ENCODE measurements around the gene PON2. TPM values are rescaled to one million over a fixed set of nuclear protein-coding genes. Genes with fewer than 3 reads are reported as not detected.

Gene PON2
- total and polyA plus RNA-seq, 2 experiments from 2014 or later, result 39.4 to 42.4 TPM

DNA sequence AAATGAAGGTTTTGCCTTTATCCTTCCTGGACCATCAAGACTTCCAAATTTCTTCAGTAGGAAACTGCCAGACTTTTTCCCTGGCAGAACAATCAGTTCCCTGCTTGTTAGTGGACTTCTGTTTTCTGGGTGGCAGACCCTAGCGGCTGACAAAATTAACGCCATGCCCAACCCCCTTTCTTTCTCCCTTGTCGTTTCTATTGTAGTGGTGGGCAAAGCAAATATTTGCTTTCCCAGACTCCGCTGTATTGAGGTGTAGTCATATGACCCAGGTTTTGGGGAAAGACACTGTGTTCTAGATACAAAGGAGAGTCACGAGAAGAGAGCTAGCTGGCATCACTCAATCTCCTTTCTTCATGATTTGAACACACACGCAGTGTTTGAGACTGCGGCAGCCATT lies 7.7 kb downstream of the PON2 start (continued):
- TF ChIP-seq, protein P1, sequence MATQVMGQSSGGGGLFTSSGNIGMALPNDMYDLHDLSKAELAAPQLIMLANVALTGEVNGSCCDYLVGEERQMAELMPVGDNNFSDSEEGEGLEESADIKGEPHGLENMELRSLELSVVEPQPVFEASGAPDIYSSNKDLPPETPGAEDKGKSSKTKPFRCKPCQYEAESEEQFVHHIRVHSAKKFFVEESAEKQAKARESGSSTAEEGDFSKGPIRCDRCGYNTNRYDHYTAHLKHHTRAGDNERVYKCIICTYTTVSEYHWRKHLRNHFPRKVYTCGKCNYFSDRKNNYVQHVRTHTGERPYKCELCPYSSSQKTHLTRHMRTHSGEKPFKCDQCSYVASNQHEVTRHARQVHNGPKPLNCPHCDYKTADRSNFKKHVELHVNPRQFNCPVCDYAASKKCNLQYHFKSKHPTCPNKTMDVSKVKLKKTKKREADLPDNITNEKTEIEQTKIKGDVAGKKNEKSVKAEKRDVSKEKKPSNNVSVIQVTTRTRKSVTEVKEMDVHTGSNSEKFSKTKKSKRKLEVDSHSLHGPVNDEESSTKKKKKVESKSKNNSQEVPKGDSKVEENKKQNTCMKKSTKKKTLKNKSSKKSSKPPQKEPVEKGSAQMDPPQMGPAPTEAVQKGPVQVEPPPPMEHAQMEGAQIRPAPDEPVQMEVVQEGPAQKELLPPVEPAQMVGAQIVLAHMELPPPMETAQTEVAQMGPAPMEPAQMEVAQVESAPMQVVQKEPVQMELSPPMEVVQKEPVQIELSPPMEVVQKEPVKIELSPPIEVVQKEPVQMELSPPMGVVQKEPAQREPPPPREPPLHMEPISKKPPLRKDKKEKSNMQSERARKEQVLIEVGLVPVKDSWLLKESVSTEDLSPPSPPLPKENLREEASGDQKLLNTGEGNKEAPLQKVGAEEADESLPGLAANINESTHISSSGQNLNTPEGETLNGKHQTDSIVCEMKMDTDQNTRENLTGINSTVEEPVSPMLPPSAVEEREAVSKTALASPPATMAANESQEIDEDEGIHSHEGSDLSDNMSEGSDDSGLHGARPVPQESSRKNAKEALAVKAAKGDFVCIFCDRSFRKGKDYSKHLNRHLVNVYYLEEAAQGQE (IDR thresholded peaks at IDR 0.05; ENCODE audit: unreplicated experiment), result no peak
- TF ChIP-seq, protein P2, sequence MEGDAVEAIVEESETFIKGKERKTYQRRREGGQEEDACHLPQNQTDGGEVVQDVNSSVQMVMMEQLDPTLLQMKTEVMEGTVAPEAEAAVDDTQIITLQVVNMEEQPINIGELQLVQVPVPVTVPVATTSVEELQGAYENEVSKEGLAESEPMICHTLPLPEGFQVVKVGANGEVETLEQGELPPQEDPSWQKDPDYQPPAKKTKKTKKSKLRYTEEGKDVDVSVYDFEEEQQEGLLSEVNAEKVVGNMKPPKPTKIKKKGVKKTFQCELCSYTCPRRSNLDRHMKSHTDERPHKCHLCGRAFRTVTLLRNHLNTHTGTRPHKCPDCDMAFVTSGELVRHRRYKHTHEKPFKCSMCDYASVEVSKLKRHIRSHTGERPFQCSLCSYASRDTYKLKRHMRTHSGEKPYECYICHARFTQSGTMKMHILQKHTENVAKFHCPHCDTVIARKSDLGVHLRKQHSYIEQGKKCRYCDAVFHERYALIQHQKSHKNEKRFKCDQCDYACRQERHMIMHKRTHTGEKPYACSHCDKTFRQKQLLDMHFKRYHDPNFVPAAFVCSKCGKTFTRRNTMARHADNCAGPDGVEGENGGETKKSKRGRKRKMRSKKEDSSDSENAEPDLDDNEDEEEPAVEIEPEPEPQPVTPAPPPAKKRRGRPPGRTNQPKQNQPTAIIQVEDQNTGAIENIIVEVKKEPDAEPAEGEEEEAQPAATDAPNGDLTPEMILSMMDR (conservative IDR thresholded peaks at IDR 0.05; ENCODE audit: low read depth in 2 of 2), result peak in 1 of 2 experiments; percentile 11; a peak in 1 of 4 replicates

DNA sequence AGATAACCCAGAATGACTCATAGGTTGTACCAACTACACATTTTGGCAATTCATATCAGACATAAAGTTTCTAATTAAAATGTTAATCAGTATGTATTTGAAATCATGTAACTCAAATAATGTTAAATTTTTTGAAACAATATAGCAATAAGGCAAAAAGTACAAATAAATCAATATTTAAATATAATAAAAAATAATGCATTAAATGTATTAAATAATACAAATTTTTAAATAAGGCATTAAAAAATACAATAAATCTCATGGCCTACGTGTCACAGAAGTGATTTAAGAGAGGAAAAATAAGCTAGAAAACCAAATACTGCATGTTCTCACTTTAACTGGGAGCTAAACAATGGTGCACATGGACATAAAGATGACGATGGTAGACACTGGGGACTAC lies 9.1 kb downstream of the PON2 start:
- H3K4me3 ChIP-seq, result no peak overlapping the region
- H3K4me3 Mint-ChIP-seq, result no peak overlapping the region
- H3K36me3 ChIP-seq (ENCODE audit: insufficient read depth), result no peaks in the 10 kb centered on the region; the same call in 1 of the 2 replicates
- peaks cover 35% of the 10 kb centered on the region for H3K4me1 Mint-ChIP-seq
- no peaks in the 10 kb centered on the region for H3F3A ChIP-seq (replicated peaks; ENCODE audit: low read depth)
- H3K79me2 ChIP-seq (replicated peaks; ENCODE audit: insufficient read depth), result 0 out of 2 replicates have a peak, but pooled peaks cover 20% of the 10 kb centered on the region
- peaks cover 40% of the 10 kb centered on the region for H3K4me1 ChIP-seq (ENCODE audit: insufficient read depth)
- H3K9me2 ChIP-seq (ENCODE audit: insufficient read depth), result no peaks in the 10 kb centered on the region
- H2AFZ ChIP-seq, result no peak overlapping the region
- 0 out of 2 replicates have a peak, but pooled peaks cover 4% of the 10 kb centered on the region for H4K20me1 ChIP-seq (replicated peaks; ENCODE audit: insufficient read depth)
- DNase-seq (ENCODE audit: low spot score), result no peak
- H3K27ac ChIP-seq (ENCODE audit: low read depth), result no peak overlapping the region
- no peak for ATAC-seq
- H3K27ac Mint-ChIP-seq, result no peak overlapping the region
- no peaks in the 10 kb centered on the region for H3K27me3 ChIP-seq (ENCODE audit: insufficient read depth)
- no peak overlapping the region for H3K4me2 ChIP-seq
- H3K9me3 Mint-ChIP-seq, result no peaks in the 10 kb centered on the region
- peaks cover 20% of the 10 kb centered on the region; the same call in 2 of the 3 replicates for H3K36me3 Mint-ChIP-seq (ENCODE audit: low read depth)
- peaks cover under 1% of the 10 kb centered on the region for H3K27me3 Mint-ChIP-seq (ENCODE audit: insufficient read depth, low read depth, poor library complexity)
- TF ChIP-seq, protein P3, sequence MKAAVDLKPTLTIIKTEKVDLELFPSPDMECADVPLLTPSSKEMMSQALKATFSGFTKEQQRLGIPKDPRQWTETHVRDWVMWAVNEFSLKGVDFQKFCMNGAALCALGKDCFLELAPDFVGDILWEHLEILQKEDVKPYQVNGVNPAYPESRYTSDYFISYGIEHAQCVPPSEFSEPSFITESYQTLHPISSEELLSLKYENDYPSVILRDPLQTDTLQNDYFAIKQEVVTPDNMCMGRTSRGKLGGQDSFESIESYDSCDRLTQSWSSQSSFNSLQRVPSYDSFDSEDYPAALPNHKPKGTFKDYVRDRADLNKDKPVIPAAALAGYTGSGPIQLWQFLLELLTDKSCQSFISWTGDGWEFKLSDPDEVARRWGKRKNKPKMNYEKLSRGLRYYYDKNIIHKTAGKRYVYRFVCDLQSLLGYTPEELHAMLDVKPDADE (IDR thresholded peaks at IDR 0.05), result no peak
- TF ChIP-seq CREB1 (CRISPR knock-in tag; IDR thresholded peaks at IDR 0.05; ENCODE audit: low read depth) (no peak), JUNB (IDR thresholded peaks at IDR 0.05; ENCODE audit: unreplicated experiment) (no peak), ZNF331 (CRISPR knock-in tag; IDR thresholded peaks at IDR 0.05; ENCODE audit: low read depth) (no peak), POLR2AphosphoS5 (IDR thresholded peaks at IDR 0.05; ENCODE audit: low read depth) (no peak)
- TF ChIP-seq, protein P4, sequence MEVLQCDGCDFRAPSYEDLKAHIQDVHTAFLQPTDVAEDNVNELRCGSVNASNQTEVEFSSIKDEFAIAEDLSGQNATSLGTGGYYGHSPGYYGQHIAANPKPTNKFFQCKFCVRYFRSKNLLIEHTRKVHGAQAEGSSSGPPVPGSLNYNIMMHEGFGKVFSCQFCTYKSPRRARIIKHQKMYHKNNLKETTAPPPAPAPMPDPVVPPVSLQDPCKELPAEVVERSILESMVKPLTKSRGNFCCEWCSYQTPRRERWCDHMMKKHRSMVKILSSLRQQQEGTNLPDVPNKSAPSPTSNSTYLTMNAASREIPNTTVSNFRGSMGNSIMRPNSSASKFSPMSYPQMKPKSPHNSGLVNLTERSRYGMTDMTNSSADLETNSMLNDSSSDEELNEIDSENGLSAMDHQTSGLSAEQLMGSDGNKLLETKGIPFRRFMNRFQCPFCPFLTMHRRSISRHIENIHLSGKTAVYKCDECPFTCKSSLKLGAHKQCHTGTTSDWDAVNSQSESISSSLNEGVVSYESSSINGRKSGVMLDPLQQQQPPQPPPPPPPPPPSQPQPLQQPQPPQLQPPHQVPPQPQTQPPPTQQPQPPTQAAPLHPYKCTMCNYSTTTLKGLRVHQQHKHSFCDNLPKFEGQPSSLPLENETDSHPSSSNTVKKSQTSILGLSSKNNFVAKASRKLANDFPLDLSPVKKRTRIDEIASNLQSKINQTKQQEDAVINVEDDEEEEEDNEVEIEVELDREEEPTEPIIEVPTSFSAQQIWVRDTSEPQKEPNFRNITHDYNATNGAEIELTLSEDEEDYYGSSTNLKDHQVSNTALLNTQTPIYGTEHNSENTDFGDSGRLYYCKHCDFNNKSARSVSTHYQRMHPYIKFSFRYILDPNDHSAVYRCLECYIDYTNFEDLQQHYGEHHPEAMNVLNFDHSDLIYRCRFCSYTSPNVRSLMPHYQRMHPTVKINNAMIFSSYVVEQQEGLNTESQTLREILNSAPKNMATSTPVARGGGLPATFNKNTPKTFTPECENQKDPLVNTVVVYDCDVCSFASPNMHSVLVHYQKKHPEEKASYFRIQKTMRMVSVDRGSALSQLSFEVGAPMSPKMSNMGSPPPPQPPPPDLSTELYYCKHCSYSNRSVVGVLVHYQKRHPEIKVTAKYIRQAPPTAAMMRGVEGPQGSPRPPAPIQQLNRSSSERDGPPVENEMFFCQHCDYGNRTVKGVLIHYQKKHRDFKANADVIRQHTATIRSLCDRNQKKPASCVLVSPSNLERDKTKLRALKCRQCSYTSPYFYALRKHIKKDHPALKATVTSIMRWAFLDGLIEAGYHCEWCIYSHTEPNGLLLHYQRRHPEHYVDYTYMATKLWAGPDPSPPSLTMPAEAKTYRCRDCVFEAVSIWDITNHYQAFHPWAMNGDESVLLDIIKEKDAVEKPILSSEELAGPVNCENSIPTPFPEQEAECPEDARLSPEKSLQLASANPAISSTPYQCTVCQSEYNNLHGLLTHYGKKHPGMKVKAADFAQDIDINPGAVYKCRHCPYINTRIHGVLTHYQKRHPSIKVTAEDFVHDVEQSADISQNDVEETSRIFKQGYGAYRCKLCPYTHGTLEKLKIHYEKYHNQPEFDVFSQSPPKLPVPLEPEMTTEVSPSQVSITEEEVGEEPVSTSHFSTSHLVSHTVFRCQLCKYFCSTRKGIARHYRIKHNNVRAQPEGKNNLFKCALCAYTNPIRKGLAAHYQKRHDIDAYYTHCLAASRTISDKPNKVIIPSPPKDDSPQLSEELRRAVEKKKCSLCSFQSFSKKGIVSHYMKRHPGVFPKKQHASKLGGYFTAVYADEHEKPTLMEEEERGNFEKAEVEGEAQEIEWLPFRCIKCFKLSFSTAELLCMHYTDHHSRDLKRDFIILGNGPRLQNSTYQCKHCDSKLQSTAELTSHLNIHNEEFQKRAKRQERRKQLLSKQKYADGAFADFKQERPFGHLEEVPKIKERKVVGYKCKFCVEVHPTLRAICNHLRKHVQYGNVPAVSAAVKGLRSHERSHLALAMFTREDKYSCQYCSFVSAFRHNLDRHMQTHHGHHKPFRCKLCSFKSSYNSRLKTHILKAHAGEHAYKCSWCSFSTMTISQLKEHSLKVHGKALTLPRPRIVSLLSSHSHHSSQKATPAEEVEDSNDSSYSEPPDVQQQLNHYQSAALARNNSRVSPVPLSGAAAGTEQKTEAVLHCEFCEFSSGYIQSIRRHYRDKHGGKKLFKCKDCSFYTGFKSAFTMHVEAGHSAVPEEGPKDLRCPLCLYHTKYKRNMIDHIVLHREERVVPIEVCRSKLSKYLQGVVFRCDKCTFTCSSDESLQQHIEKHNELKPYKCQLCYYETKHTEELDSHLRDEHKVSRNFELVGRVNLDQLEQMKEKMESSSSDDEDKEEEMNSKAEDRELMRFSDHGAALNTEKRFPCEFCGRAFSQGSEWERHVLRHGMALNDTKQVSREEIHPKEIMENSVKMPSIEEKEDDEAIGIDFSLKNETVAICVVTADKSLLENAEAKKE (CRISPR knock-in tag; IDR thresholded peaks at IDR 0.05), result no peak
- TF ChIP-seq, protein P1 (IDR thresholded peaks at IDR 0.05; ENCODE audit: unreplicated experiment), result no peak
